Measurements from ENCODE around the gene FAM107B.

Gene FAM107B

DNA sequence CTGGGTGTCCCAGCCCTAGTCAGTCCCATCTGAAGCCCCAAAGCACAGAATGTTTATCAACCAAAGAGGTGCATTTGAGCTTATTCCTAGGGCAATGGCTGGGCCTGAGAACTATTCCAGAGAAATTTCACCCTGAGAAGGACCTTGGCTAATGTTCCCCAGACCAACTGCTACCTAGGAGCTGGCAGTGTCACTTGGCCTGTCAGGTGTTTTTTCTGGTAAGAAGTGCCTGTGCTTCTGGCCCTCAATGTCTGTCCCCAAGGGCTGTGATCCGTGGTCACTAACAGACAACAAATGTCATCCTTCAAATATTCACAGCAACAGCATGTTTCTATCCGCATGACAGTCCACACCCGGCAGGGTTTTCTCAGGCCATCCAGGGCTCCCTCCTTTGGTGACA is 234.6 kb downstream of the FAM107B start:
- Histone ChIP-seq H3K4me3 (no peak overlapping the region), H3K27ac (no peak overlapping the region)
- TF ChIP-seq, protein P1, sequence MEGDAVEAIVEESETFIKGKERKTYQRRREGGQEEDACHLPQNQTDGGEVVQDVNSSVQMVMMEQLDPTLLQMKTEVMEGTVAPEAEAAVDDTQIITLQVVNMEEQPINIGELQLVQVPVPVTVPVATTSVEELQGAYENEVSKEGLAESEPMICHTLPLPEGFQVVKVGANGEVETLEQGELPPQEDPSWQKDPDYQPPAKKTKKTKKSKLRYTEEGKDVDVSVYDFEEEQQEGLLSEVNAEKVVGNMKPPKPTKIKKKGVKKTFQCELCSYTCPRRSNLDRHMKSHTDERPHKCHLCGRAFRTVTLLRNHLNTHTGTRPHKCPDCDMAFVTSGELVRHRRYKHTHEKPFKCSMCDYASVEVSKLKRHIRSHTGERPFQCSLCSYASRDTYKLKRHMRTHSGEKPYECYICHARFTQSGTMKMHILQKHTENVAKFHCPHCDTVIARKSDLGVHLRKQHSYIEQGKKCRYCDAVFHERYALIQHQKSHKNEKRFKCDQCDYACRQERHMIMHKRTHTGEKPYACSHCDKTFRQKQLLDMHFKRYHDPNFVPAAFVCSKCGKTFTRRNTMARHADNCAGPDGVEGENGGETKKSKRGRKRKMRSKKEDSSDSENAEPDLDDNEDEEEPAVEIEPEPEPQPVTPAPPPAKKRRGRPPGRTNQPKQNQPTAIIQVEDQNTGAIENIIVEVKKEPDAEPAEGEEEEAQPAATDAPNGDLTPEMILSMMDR (IDR thresholded peaks at IDR 0.05): no peak
- no peak for DNase-seq (ENCODE audit: low spot score)

DNA sequence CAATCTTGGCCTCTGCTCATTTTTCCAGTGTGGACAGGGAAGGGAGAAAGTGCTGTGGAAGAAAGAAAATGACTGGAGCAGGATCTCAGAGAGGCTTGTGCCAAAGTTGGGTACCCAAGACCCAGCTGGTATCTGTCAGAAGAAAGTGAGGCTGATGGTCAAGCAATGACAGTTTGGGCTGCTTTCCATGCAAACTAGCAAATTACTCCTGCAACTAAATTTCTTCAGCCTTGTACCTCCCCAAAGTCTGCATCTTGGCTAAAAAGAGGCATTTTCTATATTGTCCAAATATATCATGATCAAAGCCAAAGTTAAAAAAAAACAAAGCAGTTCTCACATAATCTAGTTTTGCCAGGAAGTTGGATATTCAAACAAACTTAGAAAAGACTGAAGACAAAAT is 235.5 kb downstream of the FAM107B start:
- H3K27ac ChIP-seq: no peak overlapping the region
- no peak overlapping the region for H3K4me3 ChIP-seq
- TF ChIP-seq, protein P1 (IDR thresholded peaks at IDR 0.05): no peak
- DNase-seq (ENCODE audit: low spot score): no peak

DNA sequence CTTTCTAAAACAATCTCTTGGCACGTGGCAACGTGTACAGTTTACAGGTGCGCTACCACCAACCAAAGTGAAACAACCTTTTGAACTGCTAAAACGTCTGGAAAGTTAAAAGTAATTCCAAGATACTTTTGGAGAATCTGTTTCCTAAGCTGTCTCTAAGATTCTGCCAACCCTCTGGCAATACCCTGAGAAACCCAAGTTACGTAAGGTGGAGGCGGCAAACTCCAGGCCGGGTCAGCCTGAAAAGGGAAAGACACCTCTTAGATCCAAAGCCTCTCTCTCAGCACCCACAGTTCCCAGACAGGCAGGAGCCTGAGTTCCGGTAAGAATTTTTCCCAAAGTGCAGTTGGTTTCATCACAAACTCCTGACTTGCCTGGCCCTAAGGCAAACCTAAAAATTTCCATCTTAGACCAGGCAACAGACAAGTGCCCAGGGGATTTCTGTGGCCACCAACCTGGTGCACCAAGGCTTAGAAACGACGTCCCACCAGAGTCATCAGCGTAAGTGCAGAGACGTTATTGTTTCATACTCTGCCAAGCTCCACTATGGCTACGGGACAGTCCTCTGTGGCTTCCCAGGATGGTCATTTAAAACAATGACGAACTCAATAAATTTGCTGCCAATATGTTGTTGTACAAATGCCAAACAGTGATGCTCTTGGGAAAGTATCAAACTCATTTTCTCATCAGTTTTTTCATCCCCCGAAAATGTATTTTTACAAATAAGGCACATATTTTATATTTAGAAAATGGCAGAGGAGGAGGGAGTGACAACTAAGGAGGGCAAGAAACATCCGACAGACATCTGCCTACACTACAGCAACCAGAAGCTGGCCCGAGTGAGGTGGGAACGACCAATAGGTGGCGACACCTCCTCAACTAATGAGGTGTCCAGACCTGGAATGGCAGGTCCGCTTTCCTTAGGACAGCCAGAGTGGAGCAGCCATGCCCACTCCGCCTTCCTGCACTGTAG is 238.2 kb downstream of the FAM107B start:
- DNase-seq (ENCODE audit: low spot score): peak; percentile 87
- Histone ChIP-seq H3K4me3 (peak overlapping the region; percentile 33), H3K27ac (peak overlapping the region; percentile 15 to 61)
- TF ChIP-seq, protein P1 (IDR thresholded peaks at IDR 0.05): peak; percentile 34

DNA sequence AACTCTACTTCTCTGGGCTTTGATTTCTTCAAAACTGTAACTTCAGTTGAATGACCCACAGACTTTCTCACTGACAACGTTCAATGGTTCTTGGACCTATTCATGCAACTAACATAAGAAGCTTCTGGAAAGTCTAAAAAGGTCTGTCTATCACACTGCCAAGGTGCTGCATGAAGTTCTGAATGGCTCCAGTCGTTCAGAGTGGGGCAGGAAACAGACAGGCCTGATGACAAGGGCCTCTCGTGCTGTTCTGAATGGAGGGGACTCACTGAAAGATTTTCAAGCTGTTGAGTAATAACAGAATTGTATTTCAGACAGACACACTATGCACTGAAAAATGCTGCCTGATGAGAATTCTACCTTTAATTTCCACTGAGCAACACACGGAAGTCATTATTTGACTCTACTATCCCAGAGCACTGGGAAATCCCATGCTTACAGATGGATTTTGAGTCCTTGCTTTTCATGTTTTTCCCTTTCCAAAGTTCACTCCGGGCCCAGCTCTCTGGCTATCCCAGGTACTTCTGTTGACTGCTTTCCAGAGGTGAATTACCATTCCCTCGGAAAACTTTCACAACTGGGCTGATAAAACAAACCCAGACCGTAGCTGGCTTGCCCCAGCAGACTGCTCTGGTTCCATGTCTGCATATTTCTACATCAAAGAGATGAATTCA is 239.1 kb downstream of the FAM107B start:
- Histone ChIP-seq H3K4me3 (no peak overlapping the region), H3K27ac (peak overlapping the region in 1 of 2 donors; percentile 61)
- TF ChIP-seq, protein P1 (IDR thresholded peaks at IDR 0.05): no peak
- DNase-seq (ENCODE audit: low spot score): no peak

DNA sequence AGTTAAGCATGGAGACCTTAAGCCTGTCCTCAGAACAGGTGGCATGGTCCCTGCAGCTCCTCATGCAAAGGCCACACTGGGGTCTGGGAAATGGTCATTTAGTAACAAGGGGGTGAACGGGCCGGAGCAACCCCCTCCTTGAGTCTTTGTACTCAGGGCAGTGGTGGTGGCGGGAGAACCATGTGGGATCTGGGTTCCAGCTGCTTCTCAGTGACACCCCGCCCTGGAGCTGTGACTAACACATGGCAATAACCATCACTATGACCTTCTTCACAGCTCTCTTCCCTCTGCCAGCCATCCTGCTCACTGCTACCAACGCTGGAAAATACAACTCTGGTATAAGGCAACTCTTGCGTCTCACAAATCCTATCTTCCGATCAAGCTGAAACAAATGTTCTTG is 240.5 kb downstream of the FAM107B start:
- Histone ChIP-seq H3K4me3 (no peak overlapping the region), H3K27ac (no peak overlapping the region)
- DNase-seq (ENCODE audit: low spot score): no peak
- TF ChIP-seq, protein P1 (IDR thresholded peaks at IDR 0.05): no peak

DNA sequence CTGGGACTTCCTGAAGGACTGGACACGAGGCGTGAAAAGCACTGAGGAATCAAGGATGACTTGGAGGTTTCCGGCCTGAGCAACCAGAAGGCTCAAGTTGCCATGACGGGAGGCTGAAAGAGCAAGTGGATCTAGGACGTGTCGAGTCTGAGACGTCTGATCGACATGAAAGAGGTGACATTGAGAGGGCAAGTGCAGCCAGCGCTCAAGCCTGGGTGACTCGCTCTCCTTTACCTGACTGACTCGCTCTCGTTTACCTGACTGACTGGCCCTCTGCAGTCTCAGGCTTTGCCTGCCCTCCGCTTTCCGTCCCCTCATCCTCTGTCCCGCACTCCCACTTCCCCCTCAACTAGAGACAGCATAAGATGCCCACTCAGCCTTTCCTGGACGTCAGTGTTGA is 241.4 kb downstream of the FAM107B start:
- no peak for DNase-seq (ENCODE audit: low spot score)
- TF ChIP-seq, protein P1 (IDR thresholded peaks at IDR 0.05): no peak
- no peak overlapping the region for H3K27ac ChIP-seq
- H3K4me3 ChIP-seq: no peak overlapping the region

Measured in coronary artery (tissue), 2 donors.